ENCODE results near the gene SGCA.

Gene SGCA

GRCh38 chr17:50165867-50166517, at the start of gene SGCA:
TSS of gene SGCA (plus strand) at chr17:50166005. CDS start at chr17:50166041, 36 bp downstream.
- DNase-seq = no peak

- DNase-seq = no peak
These were observed 48.4 kb upstream of the SGCA start for GRCh38 chr17:50117202-50118051.

- no peak for DNase-seq
These were observed 47.6 kb upstream of the SGCA start for GRCh38 chr17:50118076-50118827.

- DNase-seq = no peak
These were observed 47.0 kb upstream of the SGCA start for GRCh38 chr17:50118828-50119218.

GRCh38 chr17:50120475-50121253, 45.1 kb upstream of the SGCA start:
- DNase-seq = no peak

- no peak for DNase-seq
These were observed 42.9 kb upstream of the SGCA start for GRCh38 chr17:50122945-50123344.

GRCh38 chr17:50123649-50124349, 42.0 kb upstream of the SGCA start:
- DNase-seq = peak; percentile 57

GRCh38 chr17:50125420-50125997, 40.3 kb upstream of the SGCA start:
- no peak for DNase-seq

- DNase-seq = peak; percentile 26
These were observed 38.0 kb upstream of the SGCA start for GRCh38 chr17:50127697-50128361.

- DNase-seq = no peak
These were observed 37.1 kb upstream of the SGCA start for GRCh38 chr17:50128441-50129352.

- DNase-seq = no peak
These were observed 36.5 kb upstream of the SGCA start for GRCh38 chr17:50129353-50129727.

- peak; percentile 22 for DNase-seq
These were observed 35.9 kb upstream of the SGCA start, which contains the start of gene SAMD14 for GRCh38 chr17:50129728-50130558. TSS of gene SAMD14 (minus strand) at chr17:50130160. CDS start at chr17:50124959, 5,201 bp downstream.

- no peak for DNase-seq
These were observed 35.1 kb upstream of the SGCA start for GRCh38 chr17:50130559-50131305.

GRCh38 chr17:50132104-50132794, 33.6 kb upstream of the SGCA start:
- no peak for DNase-seq

- no peak for DNase-seq
These were observed 32.6 kb upstream of the SGCA start for GRCh38 chr17:50133028-50133768.

GRCh38 chr17:50133769-50134099, 32.1 kb upstream of the SGCA start:
- no peak for DNase-seq

Measured in kidney glomerular epithelial cell (primary cell).